ENCODE data around the gene LRMDA. TPM values are rescaled to one million over a fixed set of nuclear protein-coding genes. Genes with fewer than 3 reads are reported as not detected.

Gene LRMDA
- total RNA-seq, 6 donors from 2014 or later, result 12.8 to 185 (median 18.1) TPM

- H3K27me3 ChIP-seq, result no peaks in the 10 kb centered on the region
- no peak for TF ChIP-seq CTCF (IDR thresholded peaks at IDR 0.05)
- TF ChIP-seq POLR2AphosphoS5 (IDR thresholded peaks at IDR 0.05), result no peak
- no peak for TF ChIP-seq POLR2A (IDR thresholded peaks at IDR 0.05)
- no peak for TF ChIP-seq EP300 (IDR thresholded peaks at IDR 0.05)
- peak in 1 of 2 donors; percentile 55 for ATAC-seq (ENCODE audit: low FRiP score in 2 of 2)
- H3K4me1 ChIP-seq, result peaks cover 8 to 17% (median 12%) of the 10 kb centered on the region in 4 donors
- H3K27ac ChIP-seq, result peak overlapping the region in 2 of 4 donors; percentile 13 to 33
- no peak overlapping the region for H3K4me3 ChIP-seq
- WGBS, 2 donors, result 29 to 50% methylated on average over 1 of the region's 1 CpG
- no peak for DNase-seq
- H3K9me3 ChIP-seq, result no peaks in the 10 kb centered on the region
- H3K36me3 ChIP-seq, result no peaks in the 10 kb centered on the region
Observed at GRCh38 chr10:76550806-76551205, 1119.4 kb downstream of the LRMDA start.

GRCh38 chr10:76552091-76552873, 1120.9 kb downstream of the LRMDA start:
- H3K36me3 ChIP-seq, result no peaks in the 10 kb centered on the region
- no peaks in the 10 kb centered on the region for H3K27me3 ChIP-seq
- H3K27ac ChIP-seq, result peak overlapping the region in 1 of 4 donors; percentile 38
- DNase-seq (no peak), ATAC-seq (ENCODE audit: low FRiP score in 2 of 2) (no peak)
- H3K4me1 ChIP-seq, result peaks cover 4 to 12% (median 9%) of the 10 kb centered on the region in 4 donors
- no peak for TF ChIP-seq EP300 (IDR thresholded peaks at IDR 0.05)
- TF ChIP-seq POLR2AphosphoS5 (IDR thresholded peaks at IDR 0.05), result no peak
- no peak for TF ChIP-seq CTCF (IDR thresholded peaks at IDR 0.05)
- no peak for TF ChIP-seq POLR2A (IDR thresholded peaks at IDR 0.05)
- no peak overlapping the region for H3K4me3 ChIP-seq
- 83 to 86% methylated on average over 1 of the region's 1 CpG for WGBS, 2 donors
- H3K9me3 ChIP-seq, result no peaks in the 10 kb centered on the region

- no peaks in the 10 kb centered on the region for H3K27me3 ChIP-seq
- ATAC-seq (ENCODE audit: low FRiP score in 2 of 2), result no peak
- 80 to 87% methylated on average over 17 of the region's 17 CpGs for WGBS, 2 donors
- no peaks in the 10 kb centered on the region for H3K36me3 ChIP-seq
- peaks cover 0 to 16% (median 8%) of the 10 kb centered on the region in 4 donors for H3K4me1 ChIP-seq
- DNase-seq, result peak in 1 of 2 donors; percentile 6
- H3K9me3 ChIP-seq, result no peaks in the 10 kb centered on the region
- TF ChIP-seq POLR2AphosphoS5 (IDR thresholded peaks at IDR 0.05) (peak in 1 of 2 donors; percentile 14), POLR2A (IDR thresholded peaks at IDR 0.05) (no peak), EP300 (IDR thresholded peaks at IDR 0.05) (no peak)
- no peak overlapping the region for H3K4me3 ChIP-seq
- H3K27ac ChIP-seq, result peak overlapping the region in 1 of 4 donors; percentile 38
Observed at GRCh38 chr10:76553263-76554032, 1122.0 kb downstream of the LRMDA start.

GRCh38 chr10:76554033-76554408, 1122.6 kb downstream of the LRMDA start:
- peak overlapping the region in 1 of 4 donors; percentile 22 for H3K27ac ChIP-seq
- TF ChIP-seq EP300 (IDR thresholded peaks at IDR 0.05) (no peak), POLR2AphosphoS5 (IDR thresholded peaks at IDR 0.05) (peak in 1 of 2 donors; percentile 1)
- no peak overlapping the region for H3K4me3 ChIP-seq
- 82 to 83% methylated on average over 7 of the region's 7 CpGs for WGBS, 2 donors
- ATAC-seq (ENCODE audit: low FRiP score in 2 of 2) (no peak), DNase-seq (no peak)
- no peaks in the 10 kb centered on the region for H3K36me3 ChIP-seq
- H3K27me3 ChIP-seq, result no peaks in the 10 kb centered on the region
- H3K4me1 ChIP-seq, result peaks cover 0 to 22% (median 11%) of the 10 kb centered on the region in 4 donors
- H3K9me3 ChIP-seq, result no peaks in the 10 kb centered on the region

- H3K27ac ChIP-seq, result peak overlapping the region in 1 of 4 donors; percentile 22
- ATAC-seq (ENCODE audit: low FRiP score in 2 of 2) (no peak), DNase-seq (no peak)
- peaks cover 0 to 22% (median 11%) of the 10 kb centered on the region in 4 donors for H3K4me1 ChIP-seq
- H3K4me3 ChIP-seq, result no peak overlapping the region
- H3K36me3 ChIP-seq, result no peaks in the 10 kb centered on the region
- no peaks in the 10 kb centered on the region for H3K9me3 ChIP-seq
- WGBS, 2 donors, result 71 to 84% methylated on average over 6 of the region's 6 CpGs
- TF ChIP-seq POLR2A (IDR thresholded peaks at IDR 0.05) (no peak), CTCF (IDR thresholded peaks at IDR 0.05) (no peak)
- H3K27me3 ChIP-seq, result no peaks in the 10 kb centered on the region
Observed at GRCh38 chr10:76554478-76554877, 1123.1 kb downstream of the LRMDA start.
